HCT116 (cell line): ENCODE measurements around the gene OXGR1.

Experiments
- CTCF ChIP-seq, 3 experiments: fragments of 200-600 bp in 1 of 3; sonication (generic) in 1 of 3; IDR thresholded peaks in 2 of 3; conservative IDR thresholded peaks in 1 of 3; 2 replicates each; pipeline ENCODE4 v1.5.1; 2012 to 2017; ENCODE audit warnings: low read depth in 2 of 3, low read length in 2 of 3, antibody characterized with exemption in 1 of 3, borderline replicate concordance in 1 of 3, control low read depth in 1 of 3, mild to moderate bottlenecking in 1 of 3, mixed read lengths in 1 of 3, mixed run types in 1 of 3, moderate library complexity in 1 of 3; ENCODE audit not compliant: insufficient read depth in 1 of 3
- EZH2 ChIP-seq: fragments of 200-600 bp; sonication (generic); IDR thresholded peaks from 2 replicates; pipeline ENCODE4 v1.6.1; 2017; ENCODE audit warnings: antibody characterized with exemption, mixed run types
- POLR2A ChIP-seq: IDR thresholded peaks from 2 replicates; pipeline ENCODE4 v1.7.0; 2011; ENCODE audit warnings: borderline replicate concordance; ENCODE audit not compliant: insufficient read depth, insufficient read length; ENCODE audit errors: extremely low read depth
- RAD21 ChIP-seq: IDR thresholded peaks from 2 replicates; pipeline ENCODE4 v1.6.1; 2012; ENCODE audit warnings: low read depth, mild to moderate bottlenecking
- ZFX ChIP-seq: fragments of 450-650 bp; IDR thresholded peaks from 2 replicates; pipeline ENCODE4 v1.6.1; 2017

GRCh38 chr13:97004886-97005285 is 10.6 kb upstream of the OXGR1 start:
- TF ChIP-seq POLR2A (no peak), CTCF (IDR thresholded peaks at IDR 0.05 in 2 of 3, conservative IDR thresholded peaks at IDR 0.05 in 1 of 3; ENCODE audit: borderline replicate concordance in 1 of 3, insufficient read depth in 1 of 3, low read depth in 2 of 3, low read length in 2 of 3) (no peak), EZH2 (no peak), RAD21 (no peak), ZFX (no peak)
